GM18498 (cell line): ENCODE data around the gene MRPS5.

ENCODE experiments used
- ATAC-seq: cut with Tn5 transposase; IDR thresholded peaks from one replicate; pipeline ENCODE4 v1.9.1; 2021; ENCODE audit warnings: mild to moderate bottlenecking, moderate library complexity; ENCODE audit not compliant: unreplicated experiment

The MRPS5 gene

DNA sequence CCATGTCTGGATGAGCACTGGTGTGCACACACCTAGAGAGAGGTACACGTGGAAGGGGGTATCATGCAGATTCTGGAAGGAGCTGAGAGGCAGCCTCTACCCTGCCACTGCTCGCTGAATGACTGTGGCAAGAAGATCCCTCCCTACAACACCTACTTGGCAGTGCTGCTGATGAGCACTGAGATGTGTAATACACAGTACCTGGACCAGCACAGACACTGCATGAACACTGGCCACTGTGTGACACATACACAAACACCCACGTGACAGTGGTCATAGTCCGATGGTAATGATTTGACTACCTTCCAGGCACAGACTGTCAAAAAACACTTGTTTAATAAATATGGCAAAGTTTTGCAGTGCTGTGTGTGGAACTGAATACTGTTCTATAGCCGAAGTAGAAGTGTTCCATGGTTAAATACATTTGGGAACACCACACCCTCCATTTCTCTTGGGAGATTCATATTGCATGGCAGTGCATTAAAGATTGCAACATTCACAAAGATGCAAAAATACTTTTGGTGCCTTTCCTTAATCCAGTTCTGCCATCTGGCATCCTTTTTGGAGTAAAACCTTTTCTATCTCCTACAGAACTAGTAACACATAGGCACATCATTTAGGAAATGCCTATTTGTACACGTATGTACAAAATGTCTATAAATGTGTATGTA is 29.6 kb downstream of the MRPS5 start:
- ATAC-seq, result no peak

DNA sequence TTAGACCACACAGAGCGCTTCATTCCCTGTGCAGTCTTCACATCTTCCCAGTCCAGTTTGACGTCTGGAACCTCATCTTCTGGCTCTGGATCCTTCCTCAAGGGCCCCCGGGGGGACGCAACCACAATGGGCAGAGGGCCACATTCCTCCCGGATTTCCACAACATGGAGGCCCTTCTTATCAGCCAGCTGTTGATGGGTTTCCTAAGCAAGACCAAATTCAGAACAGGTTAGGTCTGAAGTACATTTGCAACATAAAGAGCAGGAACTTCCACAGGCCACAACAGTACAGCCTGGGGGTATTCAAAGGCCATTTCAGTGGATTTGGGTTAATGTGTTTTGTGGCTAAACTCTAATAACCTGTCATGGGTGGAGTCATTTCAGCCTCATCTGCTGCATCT is 34.2 kb downstream of the MRPS5 start:
- no peak for ATAC-seq

DNA sequence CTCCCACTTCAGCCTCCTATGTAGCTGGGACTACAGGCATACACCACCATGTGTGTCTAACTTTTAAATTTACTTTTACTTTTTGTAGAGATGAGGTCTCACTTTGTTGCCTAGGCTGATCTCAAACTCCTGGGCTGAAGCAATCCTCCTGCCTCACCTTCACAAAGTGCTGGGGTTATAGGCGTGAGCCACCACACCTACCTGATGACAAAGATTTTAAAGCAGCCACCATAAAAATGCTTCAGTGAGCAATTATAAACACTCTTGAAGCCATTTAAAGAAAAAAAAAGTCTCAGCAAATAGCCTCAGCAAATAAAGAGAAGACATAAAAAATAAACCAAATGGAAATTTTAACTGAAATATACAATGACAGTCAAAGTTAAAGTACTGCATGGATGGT is 35.6 kb downstream of the MRPS5 start:
- no peak for ATAC-seq

DNA sequence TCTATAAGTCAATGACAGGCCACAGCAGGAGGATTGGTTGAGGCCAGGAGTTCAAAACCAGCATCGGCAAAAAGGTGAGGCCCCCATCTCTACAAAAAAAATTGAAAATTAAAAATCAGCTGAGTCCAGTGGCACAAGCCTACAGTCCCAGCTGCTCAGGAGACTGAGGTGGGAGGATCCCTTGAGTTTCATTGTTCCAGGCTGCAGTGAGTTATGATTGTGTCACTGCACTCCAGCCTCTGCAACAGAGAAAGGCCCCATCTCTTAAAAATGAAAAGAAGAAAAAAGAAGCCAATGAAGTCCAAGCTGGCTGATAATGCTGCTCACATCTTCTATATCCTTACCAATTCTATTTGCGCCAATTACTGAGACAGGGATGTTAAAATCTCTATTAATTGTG is 39.1 kb downstream of the MRPS5 start:
- no peak for ATAC-seq

DNA sequence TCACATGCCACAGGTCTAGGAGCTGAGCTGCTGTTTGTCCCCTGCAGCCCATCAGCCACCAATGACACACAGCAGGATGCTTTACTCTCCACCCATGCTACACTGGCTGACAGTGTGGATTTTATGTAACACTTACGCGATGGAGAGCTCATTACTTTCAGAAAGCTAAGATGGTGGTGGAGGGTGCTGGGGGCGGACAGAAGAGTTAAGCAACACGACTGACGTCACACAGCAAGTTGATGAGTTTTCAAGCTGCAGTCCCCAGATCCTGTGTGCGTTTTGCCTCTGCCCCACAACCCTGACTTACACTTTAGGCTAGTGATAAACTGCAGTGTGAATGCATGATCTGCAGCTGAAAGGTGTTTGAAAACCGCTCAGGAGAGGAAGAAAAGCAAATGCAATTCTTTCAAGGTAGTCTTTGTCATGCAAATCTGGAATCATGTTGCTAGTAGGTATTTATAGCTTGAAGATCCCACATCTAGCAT is 42.4 kb downstream of the MRPS5 start:
- ATAC-seq, result no peak

DNA sequence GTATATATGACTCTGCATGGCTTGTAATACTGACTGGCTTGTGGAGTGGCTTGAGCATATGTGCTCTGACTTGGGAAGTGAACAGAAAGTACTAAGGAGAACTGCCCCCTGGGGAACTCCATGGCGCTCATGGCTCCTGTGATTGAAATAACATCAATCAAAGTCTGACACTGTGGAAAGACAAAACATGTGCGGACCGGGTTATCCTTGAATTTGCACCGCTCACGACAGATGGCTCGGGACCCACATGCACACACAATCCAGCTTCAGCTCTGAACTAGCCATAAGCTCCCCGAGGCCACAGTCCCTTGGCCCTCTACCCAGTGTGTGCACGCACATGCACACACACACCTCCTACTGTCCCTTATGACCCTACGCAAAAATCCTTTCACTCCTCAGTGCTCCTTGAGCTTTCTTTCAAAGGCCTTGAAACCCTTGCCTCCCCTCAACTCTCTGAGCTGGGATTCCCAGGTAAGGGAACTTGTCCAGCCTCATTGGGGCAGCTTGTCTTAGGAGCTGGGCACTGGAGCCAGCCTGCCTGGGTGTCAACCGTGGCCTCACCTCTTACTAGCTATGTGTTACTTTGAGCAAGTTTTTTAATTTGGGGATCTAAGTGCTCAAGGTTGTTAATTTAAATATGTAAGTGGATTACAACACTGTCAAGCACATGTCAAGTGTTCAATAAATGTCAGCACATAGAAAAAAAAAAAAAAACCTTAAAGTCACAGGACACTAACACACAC is 43.6 kb downstream of the MRPS5 start:
- no peak for ATAC-seq

DNA sequence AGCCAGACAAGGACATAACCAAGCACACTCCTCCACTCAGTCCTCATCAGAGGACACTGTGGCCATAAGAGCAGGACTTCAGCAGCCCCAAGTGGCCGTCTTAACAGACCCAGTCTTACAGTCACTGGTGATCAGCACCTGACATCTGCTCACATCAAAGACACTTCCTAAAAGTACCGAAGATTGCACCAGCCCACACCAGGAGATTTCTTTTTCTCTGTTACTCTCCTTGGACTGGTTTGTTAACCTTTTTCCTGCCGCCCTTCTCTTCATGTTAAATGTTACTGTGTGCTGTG is 44.1 kb downstream of the MRPS5 start:
- no peak for ATAC-seq

DNA sequence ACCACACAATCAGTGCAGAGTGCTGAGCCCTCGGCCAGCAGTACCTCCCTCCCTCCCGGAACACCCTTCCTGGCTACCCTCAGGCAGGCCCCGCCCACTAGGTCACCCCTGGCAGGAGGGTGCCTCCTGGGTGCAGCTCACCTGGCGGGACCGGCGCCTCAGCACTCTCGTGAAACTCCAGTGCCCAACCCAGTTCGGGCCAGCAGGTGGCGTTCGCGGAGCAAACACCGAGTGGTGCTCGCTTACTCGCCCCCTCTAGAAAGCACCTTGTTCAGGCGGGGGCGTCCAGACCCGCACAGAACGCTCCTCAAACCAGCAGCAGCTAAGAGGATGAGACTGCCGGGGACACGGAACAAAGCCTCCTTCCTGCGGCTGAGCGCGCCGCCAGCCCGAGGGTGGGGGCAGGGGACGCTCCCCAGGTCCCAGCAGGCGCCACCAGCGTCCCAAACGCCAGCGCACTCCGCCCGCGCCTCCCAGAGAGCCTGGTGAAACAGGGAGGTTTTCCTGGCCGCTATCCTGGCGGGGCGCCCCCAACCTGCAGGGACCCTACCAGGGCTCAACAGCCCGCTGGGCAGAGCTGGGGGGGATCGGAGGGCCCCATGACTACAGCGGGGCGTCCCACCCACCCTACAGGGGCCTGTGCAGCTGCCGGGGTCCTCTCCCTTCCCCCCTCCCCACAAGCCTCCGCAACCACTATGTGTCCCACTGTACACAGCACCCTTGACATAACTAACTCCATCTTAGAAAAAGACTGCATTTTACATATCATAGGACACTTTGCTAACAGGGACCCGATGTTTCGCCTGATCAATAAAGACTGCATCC is 44.7 kb downstream of the MRPS5 start:
- ATAC-seq, result peak; percentile 92

DNA sequence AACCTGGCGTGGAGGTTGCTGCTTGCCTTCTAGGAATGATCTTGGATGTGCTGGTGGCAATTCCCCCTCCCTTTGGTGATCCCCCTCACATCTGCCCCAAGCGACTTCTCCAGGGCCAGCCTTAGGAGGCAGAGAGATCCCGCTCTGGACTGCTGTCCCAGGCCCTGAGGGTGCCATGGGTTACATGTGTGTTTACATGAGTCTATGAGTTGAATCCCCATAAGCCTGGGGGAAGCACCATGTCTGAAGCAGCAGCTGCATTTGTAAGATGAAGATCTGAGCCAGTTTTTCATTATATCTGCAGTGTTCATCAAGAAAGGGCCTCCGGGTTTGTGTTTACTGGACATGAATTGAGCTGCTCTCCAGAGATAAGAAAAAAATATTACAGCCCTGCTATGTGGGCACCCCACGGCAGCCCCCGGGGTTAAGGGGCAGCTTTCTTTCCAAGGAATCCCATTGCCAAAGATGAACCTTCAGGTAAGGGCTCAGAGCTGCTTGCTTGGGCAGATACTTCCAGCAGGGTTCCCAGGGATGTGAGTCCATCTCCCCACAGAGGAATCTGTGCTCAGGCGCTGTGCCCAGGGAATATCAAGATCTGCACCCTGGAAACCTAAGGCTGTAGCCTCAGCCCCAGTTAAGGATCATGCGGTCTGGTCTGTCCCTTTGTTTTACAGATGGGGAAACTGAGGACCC is 46.0 kb downstream of the MRPS5 start:
- ATAC-seq, result no peak

DNA sequence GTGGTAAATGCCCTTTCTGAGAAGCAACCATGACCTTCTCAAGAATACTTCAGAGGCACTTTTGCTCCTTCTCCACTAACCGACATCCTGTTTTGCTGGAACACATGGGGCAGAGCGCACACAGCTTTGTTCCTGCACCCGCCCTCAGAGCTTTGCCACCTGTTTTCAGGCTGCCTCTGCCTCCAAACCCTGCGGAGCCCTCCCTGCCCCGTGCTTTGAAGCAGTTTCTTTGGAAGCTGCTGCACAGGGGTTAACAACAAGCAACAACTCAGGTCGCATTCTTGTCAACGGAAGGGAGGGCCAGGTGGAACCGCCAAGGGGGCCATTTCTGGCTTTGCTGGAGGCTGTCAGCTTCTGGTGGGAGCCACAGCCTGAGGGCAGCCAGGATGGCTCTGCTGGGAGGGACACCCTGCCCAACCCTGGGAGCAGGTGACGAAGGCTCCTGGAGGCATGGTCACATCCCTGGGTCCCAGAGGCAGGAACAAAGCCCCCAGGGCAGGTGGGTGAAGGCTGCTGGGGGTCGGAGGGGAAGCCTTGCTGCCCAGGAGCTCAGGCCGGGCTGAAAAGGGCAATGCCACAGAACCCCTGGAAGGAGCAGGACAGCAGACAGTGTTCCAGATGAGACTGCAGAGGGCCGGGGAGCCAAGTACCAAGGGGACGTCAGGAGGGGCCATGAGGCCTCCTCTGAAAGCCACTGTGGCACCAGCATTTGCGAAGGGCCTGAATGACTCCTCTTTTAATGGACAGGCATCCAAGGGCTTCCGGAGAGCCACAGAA is 46.8 kb downstream of the MRPS5 start:
- no peak for ATAC-seq

DNA sequence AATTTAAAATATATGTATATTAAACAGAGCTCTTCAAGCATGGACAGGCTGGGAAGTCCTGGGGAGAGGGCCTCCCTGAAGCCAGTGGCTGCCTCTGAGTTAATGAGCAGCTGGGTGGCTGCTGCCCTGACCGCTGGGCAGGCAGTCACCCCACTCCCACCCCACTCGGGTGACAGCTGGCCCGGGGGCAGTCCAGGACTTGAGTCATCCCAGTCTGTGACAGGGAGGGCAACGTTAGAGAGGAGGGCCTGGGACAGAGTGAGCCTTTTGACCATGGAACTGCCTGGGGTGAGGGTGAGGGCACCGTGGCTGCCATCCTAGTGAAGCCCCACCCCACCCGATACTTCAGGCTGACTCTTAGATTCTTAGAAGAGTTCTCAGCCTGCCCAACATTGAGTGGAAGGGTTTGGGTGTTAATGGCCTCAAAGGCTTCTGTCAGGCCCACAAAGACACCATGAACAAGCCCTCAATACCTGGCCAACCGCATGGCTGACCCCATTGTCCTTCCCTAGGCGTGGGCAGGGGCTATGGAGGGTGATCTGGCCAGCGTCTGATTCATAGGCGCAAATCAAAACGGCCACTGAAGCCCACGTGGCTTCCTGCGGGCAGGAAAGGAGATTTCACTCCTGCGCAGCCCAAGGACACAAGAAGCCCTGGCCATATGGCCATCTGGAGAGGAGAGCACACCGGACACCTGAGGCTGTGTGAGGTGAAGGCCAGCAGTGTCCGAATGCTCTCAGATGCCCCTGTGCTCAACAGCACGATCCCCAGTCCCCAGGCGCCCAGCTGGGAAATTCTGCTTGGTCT is 47.5 kb downstream of the MRPS5 start:
- ATAC-seq, result no peak

DNA sequence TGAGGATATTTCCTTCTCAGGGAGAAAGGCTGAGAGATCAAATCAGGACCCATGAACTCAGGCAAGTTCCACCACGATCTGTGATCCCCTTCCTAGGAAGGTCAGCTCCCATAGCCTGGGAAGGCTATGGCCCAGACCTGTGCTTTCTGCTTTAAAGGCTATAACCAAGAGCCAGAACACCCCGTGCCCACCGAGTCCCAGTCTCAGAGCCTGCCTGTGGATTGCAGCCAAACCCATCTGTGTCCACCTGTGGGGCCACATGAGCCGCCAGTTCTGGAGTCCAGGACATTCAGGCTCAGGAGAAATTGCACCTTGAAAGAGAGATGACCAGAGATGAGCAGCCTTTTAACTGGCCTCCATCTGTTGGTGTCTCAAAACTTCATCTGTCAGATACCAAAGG is 49.2 kb downstream of the MRPS5 start:
- ATAC-seq, result no peak

DNA sequence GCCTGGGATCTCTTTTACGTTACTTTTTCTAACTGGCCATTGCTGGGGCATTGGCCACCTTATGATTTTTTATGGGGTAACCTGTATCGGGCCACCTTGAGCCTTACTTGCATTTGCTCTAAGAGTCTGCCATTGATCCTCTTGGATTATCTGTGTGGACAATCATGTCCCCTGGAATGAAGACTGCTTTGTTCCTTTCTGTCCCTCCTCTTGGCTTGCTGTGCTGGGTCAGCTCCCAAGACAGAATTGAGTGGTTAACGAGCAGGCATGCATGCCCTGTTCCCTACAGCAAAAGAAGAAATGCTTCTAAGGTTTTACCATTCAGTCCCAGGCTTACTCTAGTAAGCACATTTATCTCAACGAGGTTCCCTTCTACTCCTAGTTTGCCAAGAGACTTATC is 49.8 kb downstream of the MRPS5 start:
- ATAC-seq, result no peak

DNA sequence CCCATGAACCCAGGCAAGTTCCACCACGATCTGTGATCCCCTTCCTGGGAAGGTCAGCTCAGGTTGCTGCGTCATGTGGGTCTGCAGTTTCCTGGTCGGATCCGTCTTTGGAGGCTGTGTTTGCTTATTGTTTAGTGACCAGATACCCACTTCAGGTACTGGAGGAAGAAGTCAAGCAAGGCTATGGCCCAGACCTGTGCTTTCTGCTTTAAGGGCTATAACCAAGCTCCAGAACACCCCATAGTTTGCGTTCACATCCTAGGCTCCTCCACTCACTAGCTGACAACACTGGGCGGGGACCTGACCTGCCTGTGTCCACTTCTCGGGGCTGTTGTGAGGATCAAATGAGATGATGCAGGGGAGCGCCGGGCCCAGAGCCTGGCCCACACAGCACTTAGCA is 52.1 kb downstream of the MRPS5 start:
- no peak for ATAC-seq

DNA sequence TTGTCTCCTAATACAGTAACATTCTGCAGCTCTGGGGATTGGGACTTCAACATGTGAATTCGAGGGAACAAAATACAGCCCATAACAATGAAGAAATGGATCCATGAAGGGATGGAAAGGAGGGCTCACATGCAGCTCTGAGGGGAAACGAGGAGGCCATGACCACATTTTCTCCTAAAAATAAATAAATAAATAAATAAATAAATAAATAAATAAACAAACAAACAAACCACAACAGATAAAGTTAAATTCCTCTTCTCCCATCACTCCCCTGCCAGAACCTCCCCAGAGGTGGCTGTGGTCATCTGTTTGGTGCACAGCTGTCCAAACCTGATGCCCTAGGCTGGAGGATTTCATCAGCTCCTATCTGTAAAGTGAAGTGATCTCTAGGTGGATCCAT is 53.4 kb downstream of the MRPS5 start:
- ATAC-seq, result no peak

DNA sequence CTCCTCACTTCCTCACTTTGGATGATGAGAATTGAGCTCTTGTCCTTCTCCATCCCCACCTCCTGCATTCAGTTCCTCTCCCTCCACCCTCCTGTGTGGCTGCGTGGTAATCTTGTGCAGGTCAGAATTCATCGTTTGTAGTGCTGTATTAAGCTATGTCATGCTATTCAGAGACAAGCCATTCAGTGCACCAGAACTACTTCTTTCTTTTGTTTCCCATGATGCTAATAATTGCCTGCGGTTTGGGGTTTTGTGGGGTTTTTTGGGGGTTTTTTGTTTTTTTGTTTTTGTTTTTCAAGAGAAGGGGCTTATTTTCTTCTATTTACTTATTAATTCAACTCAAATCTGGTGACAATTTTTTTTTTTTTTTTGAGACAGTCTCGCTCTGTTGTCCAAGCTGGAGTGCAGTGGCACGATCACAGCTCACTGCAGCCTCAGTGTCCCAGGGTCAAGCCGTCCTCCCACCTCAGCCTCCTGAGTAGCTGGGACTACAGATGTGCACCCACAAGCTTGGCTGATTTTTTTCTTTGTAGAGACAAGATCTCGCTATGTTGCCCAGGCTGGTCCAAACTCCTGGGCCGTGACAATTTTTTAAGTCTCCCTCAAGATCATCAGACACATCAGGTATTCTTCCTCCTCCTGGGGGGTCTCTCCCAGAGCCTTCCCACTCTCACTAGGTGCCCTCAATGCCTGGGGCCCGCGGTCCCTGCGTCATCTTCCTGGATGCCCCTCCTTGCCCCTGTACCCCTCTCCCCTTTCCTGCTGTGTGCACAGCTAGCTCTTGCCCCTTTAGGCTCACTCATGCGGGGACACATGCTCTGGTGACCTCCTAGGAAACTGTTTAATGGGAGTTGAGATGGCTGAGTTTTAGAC is 58.3 kb downstream of the MRPS5 start:
- peak; percentile 78 for ATAC-seq

DNA sequence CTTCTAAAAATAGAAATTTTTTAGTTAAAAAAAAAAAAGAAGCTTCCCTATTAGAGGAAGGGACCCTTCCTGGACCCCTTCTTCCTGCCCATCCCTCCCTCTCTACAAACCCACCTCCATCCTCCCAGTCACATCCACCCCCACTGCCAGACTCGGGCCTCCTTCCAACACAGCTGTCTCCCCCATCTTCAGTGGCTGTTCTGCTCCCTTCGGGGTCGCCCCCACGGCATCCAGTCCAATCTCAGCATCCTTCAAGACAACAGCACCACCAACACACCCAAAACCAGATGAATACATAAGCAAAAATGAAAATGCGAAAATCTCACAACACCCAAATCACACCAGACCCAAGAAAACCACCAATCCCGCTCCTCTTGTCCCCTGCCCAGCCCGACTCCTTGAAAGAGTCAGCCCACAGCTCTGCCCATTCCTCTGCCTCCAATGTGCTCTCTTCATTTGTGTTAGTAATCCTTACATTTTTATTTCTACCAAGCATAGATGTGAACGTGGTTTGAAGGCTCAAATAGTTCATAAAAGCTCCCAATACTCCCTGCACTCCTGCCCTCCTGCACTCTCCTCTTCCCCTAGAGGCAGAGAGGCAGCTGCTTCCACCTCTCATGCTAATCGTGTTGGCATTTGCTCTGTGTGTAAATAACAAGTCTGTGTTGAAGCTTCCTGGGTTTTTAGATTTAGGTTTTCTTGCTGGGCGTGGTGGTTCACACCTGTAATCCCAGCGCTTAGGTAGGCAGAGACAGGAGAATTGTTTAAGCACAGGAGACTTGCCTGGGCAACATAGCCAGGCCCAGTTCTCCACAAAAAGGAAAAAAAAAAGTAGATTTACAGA is 59.1 kb downstream of the MRPS5 start:
- ATAC-seq, result peak; percentile 26

DNA sequence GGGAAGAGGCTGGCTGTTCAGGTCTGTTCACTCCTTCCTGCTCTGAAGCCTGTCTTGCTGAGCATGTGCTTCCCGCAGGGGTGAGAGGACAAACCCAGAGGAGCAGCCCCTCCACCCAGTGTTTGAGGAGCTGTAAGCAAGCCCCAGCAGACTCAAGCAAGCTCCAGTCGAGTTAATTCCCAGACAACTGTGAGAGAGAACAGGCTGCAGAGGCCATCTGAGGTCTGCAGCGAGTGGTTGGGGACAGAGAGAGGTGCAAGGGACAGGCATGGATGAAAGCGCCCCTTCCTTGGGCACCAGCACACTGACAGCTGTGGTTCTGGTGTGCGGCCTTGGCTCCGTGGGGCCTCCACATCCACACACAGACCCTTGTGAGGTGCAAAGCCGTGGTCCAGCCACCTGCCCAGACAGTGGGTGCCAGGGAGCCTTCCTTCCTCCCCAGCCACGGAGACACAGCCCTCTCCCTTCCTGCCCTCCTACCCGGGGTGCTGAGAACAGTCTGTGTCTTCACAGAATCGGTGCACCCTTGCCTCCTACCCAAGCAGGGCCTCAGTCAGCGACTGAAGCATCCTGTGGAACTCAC is 59.9 kb downstream of the MRPS5 start:
- no peak for ATAC-seq
